Kidney (tissue), 14 donors: ENCODE measurements around the gene DHDH. TPM values are rescaled to one million over a fixed set of nuclear protein-coding genes. Genes with fewer than 3 reads are reported as not detected.

Experiments used
- DNase-seq, 5 donors: peaks; one replicate each; pipeline ENCODE4 v3.0.0-alpha.2; 2013 to 2020
- FAIRE-seq: peaks from 2 replicates; lab custom pipeline; 2012; peaks lifted over from hg19 to GRCh38; lab: Jason Lieb, UNC
- H3K27ac ChIP-seq, 2 donors: one replicate each; pipeline ENCODE4 v1.7.0; 2013; ENCODE audit warnings: low read depth in 2 of 2, low read length in 2 of 2, inconsistent platforms in 1 of 2
- H3K27me3 ChIP-seq: one replicate; pipeline ENCODE4 v1.7.1; 2013; ENCODE audit warnings: low read length, inconsistent platforms; ENCODE audit not compliant: control insufficient read depth, insufficient read depth
- H3K36me3 ChIP-seq, 3 donors: one replicate each; pipeline versions ENCODE4 v1.7.0 to v1.7.1; 2013; ENCODE audit warnings: low read length in 3 of 3, control low read depth in 1 of 3, inconsistent platforms in 1 of 3; ENCODE audit not compliant: insufficient read depth in 3 of 3, control insufficient read depth in 2 of 3
- H3K4me1 ChIP-seq, 3 donors: one replicate each; pipeline versions ENCODE4 v1.7.0 to v1.7.1; 2013; ENCODE audit warnings: low read length in 3 of 3, inconsistent platforms in 1 of 3, low read depth in 1 of 3; ENCODE audit not compliant: control insufficient read depth in 2 of 3, insufficient read depth in 2 of 3
- H3K4me3 ChIP-seq, 3 donors: one replicate each; pipeline versions ENCODE4 v1.7.0 to v1.8.1; 2013; ENCODE audit warnings: low read length in 3 of 3, control low read depth in 1 of 3, inconsistent platforms in 1 of 3
- H3K9ac ChIP-seq, 3 donors: one replicate each; pipeline versions ENCODE4 v1.7.0 to v1.7.1; 2013; ENCODE audit warnings: low read length in 3 of 3, control low read depth in 1 of 3, inconsistent platforms in 1 of 3
- H3K9me3 ChIP-seq, 3 donors: one replicate each; pipeline versions ENCODE4 v1.7.0 to v1.7.1; 2013; ENCODE audit warnings: low read length in 3 of 3, control low read depth in 1 of 3, inconsistent platforms in 1 of 3; ENCODE audit not compliant: control insufficient read depth in 2 of 3, insufficient read depth in 1 of 3
- CTCF ChIP-seq: IDR thresholded peaks from 3 replicates; pipeline ENCODE4 v1.5.1; 2012; ENCODE audit warnings: mild to moderate bottlenecking, moderate library complexity, borderline replicate concordance; ENCODE audit not compliant: insufficient read depth; ENCODE audit errors: extremely low read depth
- intact Hi-C: fragments of 100-400 bp; cut with DNase I; formaldehyde crosslinking; loops from one replicate; pipeline ENCODE4 v1.11.1; 2022
- polyA plus RNA-seq: library from polyadenylated mRNA; stranded (reverse); fragments of 350-450 nt; fragmentation: Illumina TruSeq; extraction: RNeasy Lipid Tissue Mini Kit (QIAGEN cat#74804); gene quantifications from one replicate; pipeline ENCODE4 v1.2.3, GENCODE V29; 2014; ENCODE audit warnings: low read depth, low replicate concordance; ENCODE audit not compliant: insufficient read depth
- total RNA-seq: library from RNA; stranded (reverse); fragmentation: NEBNext Ultra II Directional; extraction: Animal tissue kit (Norgen Biotek cat#: 25700); gene quantifications from one replicate; pipeline ENCODE4 v1.2.1, GENCODE V29; 2021
- donor health status: control.
- donor health status: control.
- donor health status: control.
- donor health status: control.
- donor health status: control.
- donor health status: DM: yes; HTN: yes; CAD: no.
- donor health status: Normal renal cell carcinoma (clear cell type).

The DHDH gene
- total and polyA plus RNA-seq, 2 donors from 2014 or later: 0.60 to 26.3 TPM

- Histone ChIP-seq H3K4me1 (no peaks in the 10 kb centered on the region), H3K27me3 (no peaks in the 10 kb centered on the region), H3K9me3 (no peaks in the 10 kb centered on the region), H3K27ac (no peak overlapping the region), H3K4me3 (no peak overlapping the region), H3K36me3 (peaks cover 3 to 39% (median 20%) of the 10 kb centered on the region in 3 donors), H3K9ac (no peak overlapping the region)
- TF ChIP-seq CTCF: no peak
- intact Hi-C loops: no loop called here
- FAIRE-seq (no peak), DNase-seq (no peak)
Observed at GRCh38 chr19:48982280-48982679, 48.8 kb downstream of the DHDH start.

- Histone ChIP-seq H3K9ac (no peak overlapping the region), H3K4me3 (no peak overlapping the region), H3K4me1 (peaks cover 0 to 6% (median 5%) of the 10 kb centered on the region in 3 donors), H3K9me3 (no peaks in the 10 kb centered on the region), H3K27me3 (no peaks in the 10 kb centered on the region), H3K36me3 (peaks cover 3 to 35% (median 19%) of the 10 kb centered on the region in 3 donors), H3K27ac (no peak overlapping the region)
- no peak for TF ChIP-seq CTCF
- intact Hi-C loops: no loop called here
- FAIRE-seq (no peak), DNase-seq (no peak)
Observed at GRCh38 chr19:48985711-48986110, 52.2 kb downstream of the DHDH start.

- no peak for FAIRE-seq
- Histone ChIP-seq H3K27me3 (no peaks in the 10 kb centered on the region), H3K9me3 (no peaks in the 10 kb centered on the region), H3K27ac (no peak overlapping the region), H3K9ac (no peak overlapping the region), H3K36me3 (peaks cover 3 to 35% (median 19%) of the 10 kb centered on the region in 3 donors), H3K4me3 (no peak overlapping the region), H3K4me1 (peaks cover 0 to 10% (median 6%) of the 10 kb centered on the region in 3 donors)
- intact Hi-C loops: no loop called here
- DNase-seq: no peak
- no peak for TF ChIP-seq CTCF
Observed at GRCh38 chr19:48986211-48986610, 52.7 kb downstream of the DHDH start.

GRCh38 chr19:48987323-48987722 is 53.8 kb downstream of the DHDH start:
- no peaks in the 10 kb centered on the region for H3K9me3 ChIP-seq
- intact Hi-C loops: no loop called here
- no peak overlapping the region for H3K27ac ChIP-seq
- H3K9ac ChIP-seq: no peak overlapping the region
- TF ChIP-seq CTCF: no peak
- H3K27me3 ChIP-seq: no peaks in the 10 kb centered on the region
- no peak for DNase-seq
- H3K4me3 ChIP-seq: no peak overlapping the region
- FAIRE-seq: no peak
- peaks cover 3 to 35% (median 19%) of the 10 kb centered on the region in 3 donors for H3K36me3 ChIP-seq
- H3K4me1 ChIP-seq: peaks cover 0 to 18% (median 6%) of the 10 kb centered on the region in 3 donors
